HG02642 (cell line): Measurements from ENCODE around the gene ALDH1L2.

Experiments
- ATAC-seq: cut with Tn5 transposase; IDR thresholded peaks from one replicate; pipeline ENCODE4 v1.9.1; 2021; ENCODE audit warnings: mild to moderate bottlenecking; ENCODE audit not compliant: unreplicated experiment, poor library complexity

ALDH1L2 gene

DNA sequence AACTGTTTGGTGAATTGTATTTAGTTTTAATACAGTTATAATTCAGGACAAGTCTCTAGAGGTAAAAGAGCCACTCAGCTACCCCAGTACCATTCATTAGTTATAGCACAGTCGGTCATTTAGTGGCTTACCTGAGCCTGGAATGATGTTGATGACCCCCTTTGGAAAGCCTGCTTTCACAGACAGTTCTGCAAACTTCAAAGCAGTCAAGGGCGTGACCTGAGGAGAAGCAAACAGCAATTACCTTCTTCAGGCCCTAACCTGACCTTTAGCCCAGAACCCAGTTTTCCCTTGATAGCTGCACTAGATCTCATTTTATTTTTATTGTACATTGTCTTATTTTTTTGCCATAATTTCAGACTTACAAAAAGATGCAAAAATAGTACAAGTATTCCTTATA, 43.8 kb downstream of the ALDH1L2 start:
- ATAC-seq, result no peak

DNA sequence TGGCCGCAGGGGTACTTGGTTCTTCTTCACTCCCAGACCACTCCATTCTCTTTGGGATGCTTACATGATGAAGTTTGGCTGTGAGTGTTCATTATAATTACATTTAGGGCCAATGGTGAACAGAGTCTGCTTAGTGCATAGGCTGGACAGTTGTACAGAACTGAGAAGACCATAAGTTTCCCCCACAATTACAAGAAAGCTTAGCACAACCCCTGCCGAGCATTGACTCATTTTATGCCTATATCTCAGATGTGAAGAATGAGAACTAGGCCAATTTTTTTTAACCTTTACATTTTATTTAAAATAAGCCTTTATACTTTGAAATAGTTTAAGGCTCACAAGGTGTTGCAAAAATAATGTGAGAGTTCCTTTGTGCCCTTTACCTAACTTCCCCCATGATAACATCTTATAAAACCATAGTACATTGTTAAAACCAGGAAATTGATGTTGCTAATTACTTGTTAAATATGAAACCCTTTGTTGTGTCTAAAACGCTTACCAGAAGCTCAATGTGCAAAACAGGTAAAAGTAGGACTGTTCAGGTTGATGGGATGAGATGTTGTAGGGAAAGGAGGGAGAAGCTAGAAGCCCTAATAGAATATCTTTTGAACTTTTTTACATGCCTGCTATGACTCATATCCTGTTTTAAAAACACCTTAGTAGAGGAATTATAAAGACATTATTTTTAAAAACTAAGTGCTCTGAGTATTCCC, 47.2 kb downstream of the ALDH1L2 start:
- no peak for ATAC-seq

DNA sequence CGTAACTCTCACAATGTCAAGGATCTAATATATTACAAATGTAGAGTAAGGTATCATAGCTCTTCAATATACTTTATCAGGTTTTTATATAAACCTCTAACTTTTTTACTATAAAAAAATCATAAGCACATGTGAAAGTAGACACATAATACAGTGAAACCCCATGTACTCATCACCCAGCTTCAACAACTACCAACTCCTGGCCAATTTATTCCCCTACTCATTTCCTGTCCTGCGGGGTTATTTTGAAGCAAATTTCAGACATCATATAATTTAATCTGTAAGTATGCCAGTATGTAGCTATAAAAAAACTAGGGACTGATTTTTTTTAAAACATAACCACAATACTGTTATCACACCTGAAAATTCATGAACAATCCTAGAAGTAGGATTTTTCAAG, 50.4 kb downstream of the ALDH1L2 start:
- no peak for ATAC-seq

DNA sequence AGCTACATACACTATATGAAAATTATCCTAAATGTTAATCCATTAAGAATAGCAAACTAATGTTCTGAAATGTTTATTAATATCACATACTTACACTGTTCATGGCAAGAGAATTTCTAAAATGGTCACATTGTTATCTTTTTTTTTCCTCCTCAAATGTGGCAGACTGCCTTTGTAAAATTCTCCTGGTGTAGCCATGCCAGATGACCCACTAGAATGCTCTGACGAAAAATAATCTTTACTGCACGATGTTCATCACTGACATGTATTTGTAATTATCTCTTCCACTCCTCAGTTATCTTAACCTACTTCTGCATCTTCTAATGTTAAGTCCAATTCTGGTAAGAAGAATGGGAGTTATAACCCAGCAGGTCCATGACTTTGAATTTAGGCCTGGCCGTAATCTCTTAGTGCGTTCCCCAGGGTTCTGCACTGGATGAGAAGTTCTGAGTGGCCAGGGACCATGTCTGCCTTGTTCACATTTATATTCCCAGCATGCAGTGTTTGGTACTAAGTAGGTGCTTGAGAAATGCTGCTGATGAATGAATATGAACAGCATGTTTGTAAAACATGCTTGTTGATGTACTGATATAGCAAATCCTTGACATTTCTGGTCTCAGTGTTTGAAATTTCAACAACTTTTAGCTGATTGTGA, 51.4 kb downstream of the ALDH1L2 start:
- no peak for ATAC-seq

DNA sequence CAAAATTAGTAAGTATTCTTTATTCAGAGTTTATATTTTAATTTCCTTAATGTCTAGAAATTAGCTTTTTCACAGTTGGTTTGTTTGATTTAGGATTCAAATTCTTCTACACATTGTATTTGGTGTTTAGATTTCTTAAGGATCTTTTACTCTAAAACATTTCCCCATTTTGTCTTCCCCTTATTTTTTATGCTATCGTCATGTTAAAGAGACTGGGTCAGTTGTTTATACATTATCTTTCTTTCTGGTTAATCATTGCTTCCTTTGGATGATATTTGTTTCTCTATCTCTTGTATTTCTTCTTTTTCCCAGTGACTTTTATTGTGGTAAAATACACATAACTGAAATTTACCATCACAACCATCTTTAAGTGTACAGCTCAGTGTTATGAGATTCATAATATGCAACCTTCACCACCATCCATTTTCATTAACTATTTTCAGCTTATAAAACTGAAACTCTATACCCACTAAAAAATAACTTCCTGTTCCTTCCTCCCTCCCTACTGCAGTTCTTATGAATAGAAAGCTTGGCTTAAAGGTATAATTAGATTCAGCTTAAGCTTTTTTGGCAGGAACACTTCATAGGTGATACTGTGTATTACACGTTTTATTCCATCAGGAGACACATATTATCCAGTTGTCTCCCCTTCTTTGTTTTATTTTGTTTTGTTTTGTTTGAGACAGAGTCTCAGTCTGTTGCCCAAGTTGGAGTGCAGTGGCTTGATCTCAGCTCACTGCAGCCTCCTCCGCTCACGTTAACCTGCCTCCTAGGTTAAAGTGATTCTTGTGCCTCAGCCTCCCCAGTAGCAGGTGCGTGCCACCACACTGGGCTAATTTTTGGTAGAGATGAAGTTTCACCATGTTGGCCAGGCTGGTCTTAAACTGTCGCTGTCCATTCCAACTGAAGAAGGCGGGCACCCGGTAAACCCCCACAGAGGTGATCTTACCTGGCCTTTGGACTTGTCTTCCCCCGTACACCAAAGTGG, 53.1 kb downstream of the ALDH1L2 start:
- peak; percentile 76 for ATAC-seq

DNA sequence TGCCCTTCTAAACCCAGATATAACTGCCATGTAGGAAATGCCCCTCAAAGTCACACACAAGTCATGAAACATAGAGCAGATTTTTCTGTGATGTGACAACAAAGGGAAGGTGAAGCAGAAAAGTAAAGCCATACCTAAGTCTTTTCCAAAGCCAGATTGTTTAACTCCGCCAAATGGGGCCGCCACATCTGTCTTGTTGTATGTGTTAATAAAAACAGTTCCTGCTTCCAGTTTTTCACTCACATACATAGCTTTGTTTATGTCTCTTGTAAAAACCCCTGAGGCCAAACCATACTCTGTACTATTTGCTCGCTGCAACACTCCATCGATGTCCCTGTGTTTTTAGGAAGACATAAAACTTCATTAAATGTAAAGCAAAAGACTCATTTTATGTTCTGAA, 57.8 kb downstream of the ALDH1L2 start:
- no peak for ATAC-seq

DNA sequence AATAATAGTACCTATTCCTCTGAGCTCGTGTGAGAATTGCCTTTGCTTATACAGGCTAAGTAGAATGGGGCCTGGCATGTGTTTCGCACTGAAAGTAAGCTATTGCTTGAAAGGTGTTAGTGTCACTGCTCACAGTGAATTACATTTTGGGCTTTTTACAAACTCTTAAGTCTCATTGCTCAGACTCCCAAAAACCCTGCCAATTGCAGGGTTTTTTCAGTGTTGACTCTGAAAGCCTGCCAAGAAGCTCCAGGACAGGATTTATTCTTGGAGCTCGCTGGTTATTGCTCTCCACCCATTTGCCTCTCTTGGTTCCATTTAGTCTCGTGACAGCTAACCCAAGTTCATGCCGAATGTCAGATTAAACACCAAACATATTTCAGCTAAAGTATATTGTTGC, 58.4 kb downstream of the ALDH1L2 start:
- ATAC-seq, result no peak

DNA sequence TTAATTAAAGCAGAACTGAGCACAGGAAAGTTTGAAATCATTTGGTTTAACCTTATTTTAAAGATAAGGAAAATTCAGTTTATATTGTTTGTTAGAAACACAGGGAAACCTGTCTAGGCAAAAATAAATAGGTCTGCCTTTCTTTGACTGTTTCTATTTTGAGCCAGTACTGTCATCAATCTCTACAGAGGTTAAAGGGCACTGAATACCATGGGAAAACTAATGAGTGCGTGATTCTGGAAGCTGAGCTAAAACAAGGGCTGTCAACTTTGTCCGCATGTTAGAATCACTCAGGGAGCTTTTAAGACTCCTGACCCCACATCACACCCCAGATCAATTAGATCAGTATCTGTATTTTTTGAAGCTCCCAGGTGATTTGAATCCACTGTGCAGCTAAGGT, 59.3 kb downstream of the ALDH1L2 start:
- no peak for ATAC-seq

DNA sequence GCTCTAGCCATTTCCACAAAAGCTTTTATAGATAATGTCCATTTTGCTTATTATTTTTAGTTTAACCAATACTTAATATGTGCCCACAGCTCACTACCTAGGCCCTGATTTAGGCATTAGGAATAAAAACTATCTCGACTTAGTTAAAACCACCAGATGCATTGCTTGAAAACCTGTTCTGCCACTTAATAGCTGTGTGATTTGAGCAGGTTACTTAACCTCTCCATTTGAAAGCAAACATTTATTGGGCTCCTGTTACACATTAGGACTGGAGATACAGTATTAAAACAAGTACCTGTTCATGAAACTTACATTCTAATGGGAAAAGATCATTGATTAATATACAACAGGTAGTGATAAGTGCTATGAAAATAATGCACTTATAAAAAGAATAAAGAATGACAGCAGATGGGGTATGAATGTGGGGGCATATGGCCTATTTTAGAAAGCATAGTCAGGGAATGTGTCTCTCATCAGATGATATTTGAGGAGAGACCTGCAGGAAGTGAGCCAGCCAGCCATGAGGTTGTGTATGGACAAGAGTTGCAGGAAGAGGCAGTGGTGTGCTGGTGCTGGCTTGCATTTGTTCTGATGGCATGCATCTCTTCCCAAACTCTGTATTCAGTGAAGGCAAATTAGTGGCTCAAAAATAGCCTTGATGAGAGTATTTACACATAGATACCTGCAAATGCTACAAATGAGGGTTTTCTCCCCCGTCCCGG, 63.9 kb downstream of the ALDH1L2 start:
- ATAC-seq, result no peak

DNA sequence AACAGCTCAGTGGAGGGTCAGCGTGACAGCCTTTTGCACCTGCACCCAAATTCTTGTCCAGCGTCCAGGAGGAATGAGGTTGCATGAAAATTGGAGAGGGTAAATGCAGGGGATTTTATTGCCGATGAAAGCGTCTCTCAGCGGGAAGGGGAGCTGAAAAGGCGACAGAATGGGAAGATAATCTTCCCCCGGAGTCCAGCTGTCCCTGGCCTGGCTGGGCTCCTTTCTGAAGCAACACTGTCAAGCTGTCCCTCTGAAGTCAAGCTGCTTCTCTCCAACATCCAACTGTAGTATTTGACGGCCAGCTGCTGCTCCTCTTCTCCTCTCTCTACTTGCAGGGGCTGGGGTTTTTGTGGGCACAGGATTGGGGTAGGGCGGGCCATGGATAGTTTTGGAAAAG, 65.5 kb downstream of the ALDH1L2 start:
- no peak for ATAC-seq

DNA sequence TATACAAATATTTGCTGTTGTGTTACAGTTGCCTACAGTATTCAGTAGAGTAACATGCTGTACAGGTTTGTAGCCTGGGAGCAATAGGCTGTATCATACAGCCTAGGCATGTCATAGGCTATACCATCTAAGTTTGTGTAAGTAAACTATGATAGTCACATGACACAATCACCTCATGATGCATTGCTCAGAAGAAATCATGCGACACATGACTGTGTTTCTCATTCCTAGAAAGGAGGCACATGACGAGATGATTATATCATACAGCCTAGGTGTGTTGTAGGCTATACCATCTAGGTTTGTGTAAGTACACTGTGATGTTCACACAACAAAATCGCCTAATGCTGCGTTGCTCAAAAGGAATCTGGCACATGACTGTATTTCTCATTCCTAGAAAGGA, 66.2 kb downstream of the ALDH1L2 start:
- no peak for ATAC-seq

DNA sequence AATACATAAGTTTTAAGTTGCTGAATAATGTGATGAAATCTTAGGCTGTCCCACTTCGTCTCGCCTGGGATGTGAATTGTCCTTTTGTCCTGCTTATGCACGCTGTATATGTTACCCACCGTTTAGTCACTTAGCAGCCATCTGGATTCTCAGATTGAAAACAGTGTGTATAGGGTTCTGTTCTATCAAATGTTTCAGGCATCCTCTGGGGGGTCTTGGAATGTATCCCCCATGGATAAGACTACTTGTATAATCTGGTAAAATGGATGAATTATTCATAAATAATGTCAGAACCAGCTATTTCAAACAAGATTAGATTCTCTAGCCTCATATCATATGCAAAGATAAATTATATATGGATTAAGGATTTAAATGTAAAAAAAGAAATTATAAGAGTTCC, 68.7 kb downstream of the ALDH1L2 start:
- no peak for ATAC-seq

DNA sequence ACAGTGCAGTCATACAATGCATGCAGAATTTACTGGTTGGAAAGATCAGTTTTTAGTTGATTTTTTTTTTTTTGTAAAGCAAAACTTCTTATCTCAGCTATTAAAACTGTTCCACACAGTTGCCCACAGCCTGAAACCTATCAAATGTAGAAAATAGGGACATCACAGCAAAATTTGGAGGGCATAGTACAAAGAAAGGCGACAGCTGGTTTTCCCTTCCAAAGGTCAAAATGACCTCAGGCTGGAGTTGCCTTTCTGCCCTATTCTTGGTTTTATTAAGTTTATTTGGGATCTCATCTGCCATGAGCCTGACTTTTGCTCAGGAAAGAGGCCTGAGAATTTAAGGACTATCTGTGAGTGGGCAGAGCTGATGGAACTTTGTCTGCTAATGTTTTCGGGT, 69.7 kb downstream of the ALDH1L2 start:
- ATAC-seq, result no peak

DNA sequence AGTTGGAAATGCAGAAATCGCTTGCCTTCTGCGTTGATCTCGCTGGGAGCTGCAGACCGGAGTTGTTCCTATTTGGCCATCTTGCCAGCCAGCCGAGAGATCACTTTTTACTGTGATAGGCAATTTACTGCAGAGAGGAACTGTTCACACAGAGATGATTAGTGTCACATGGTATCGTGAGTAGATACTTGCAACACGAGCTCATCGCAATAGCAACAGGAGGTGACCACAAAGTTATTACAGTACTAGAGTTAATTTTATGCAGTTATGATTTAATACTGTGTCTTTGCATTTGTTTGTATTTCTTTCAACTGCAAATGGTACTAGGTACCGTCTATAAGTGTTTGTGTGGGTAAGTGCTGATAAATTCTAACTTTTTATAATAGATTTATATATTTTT, 70.4 kb downstream of the ALDH1L2 start:
- no peak for ATAC-seq

DNA sequence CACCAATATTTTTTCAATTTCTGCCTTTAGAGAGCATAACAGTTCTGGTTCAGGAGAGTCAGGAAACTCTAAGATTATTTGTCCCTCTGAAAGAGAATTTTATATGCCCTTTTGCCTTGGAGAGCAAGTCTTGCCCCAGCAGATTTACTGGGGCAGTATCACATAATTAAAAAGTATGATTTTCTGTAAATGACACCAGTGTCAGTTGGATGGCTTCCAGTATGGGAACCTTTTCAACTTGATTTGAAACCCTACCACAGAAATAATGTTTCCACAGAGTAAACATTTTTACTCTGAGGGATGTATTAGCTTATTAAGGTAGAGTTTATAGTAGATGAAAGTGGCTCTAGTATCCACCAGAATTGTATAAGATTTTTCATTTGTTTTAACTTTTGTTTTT, 82.8 kb downstream of the ALDH1L2 start:
- no peak for ATAC-seq

DNA sequence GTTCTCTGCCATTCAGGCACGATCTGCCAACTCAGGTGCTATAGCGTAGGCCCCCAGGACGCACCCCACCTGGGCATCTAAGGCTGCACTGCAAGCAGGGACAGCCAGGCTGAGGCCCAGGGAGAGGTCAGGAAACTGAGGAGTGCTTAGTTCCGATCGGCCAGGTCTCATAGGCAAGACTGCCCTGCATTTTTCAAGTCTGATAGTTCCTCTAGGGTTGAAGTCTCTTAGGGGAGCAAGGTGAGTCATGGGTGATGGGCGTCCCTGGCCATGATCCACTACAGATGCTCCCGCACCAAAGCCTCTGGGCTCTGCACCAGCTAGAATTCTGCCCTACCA, 84.9 kb downstream of the ALDH1L2 start:
- no peak for ATAC-seq

DNA sequence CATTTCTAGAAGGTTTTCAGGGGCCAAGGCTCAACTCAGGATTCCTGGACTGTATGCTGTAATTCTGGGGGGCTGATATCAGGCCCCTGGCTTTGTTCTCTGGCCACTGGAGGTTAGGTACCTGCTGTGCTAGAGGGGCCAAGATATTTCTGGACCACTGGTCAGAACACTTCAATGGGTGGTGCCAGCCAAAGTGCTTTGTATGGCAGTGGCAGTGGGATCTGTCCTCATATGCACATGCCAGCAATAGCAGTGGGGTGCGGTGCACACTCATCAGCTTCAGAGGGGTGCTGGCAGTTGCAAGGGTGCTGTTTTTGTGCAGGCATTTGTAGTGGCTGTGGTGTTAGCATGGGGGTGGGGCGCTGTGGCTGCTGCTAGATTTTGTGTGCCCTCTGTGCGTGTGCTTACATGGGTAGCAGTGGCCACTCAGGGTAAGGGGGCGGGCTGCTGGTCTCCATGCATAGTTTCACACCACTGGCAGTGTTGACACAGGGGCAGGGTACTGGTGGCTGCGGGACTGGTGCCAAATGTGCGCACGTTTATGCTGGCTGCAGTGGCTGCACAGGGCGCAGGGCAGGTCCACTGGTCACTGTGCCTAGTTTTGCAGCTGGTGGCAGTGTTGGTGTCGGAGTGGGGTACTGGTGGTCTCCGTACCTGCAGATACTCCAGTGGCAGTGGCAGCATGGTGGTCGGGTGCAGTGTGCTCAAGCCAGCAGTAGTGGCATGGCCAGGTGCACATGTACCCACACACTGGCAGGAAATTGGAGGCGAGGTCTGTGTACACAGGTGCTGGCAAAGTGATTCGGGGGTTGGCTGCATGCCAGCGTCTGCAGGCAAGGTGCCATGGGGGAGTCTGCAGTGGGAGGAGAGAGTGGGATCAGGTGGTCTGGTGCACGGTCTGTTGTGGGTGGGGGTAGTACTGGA, 85.6 kb downstream of the ALDH1L2 start:
- ATAC-seq, result no peak

DNA sequence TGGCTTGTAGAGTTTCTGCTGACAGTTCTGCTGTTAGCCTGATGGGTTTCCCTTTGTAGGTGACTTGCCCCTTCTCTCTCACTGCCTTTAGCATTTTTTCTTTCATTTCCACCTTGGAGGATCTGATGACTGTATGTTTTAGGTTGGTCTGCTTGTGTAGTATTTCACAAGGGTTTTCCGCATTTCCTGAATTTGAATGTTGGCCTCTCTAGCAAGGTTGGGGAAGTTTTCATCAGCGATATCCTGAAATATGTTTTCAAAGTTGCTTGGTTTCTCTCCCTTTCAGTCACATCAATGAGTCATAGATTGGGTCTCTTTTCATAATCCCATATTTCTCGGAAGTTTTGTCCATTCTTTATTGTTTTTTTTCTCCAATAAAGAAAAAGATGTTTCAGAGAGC, 86.7 kb downstream of the ALDH1L2 start:
- ATAC-seq, result no peak

DNA sequence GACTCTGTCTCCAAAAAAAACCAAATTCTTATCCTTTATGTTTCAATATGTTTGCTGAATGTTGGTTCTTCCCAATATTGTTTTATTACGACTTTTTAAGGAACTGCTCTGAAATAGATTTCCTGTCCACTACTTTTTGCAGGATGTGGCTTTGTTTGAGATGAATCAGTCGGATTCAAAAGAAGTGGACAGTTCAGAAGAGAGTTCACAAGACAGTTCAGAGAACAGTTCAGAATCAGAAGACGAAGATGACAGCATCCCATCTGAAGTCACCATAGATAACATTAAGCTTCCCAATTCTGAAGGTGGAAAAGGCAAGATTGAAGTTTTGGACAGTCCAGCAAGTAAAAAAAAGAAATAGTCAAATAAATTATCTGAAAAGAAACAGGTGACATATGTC, 89.9 kb downstream of the ALDH1L2 start:
- ATAC-seq, result no peak
